Hindlimb muscle (tissue), 1 donor: Measurements from ENCODE around the gene SEC22B. TPM values are rescaled to one million over a fixed set of nuclear protein-coding genes. Genes with fewer than 3 reads are reported as not detected.
"Not testable (repeated sequence)": the region's sequence is repeated elsewhere in the genome, so short reads cannot be mapped to it uniquely, and the experiment has no call there.

Experiments
- DNase-seq: peaks from one replicate; pipeline ENCODE4 v3.0.0-alpha.2; 2013
- polyA plus RNA-seq: library from polyadenylated mRNA; unstranded; fragments of 120-200 nt; gene quantifications from one replicate; pipeline ENCODE4 v1.2.1, GENCODE V29; 2013; ENCODE audit not compliant: insufficient read length

The SEC22B gene
- polyA plus RNA-seq, 1 donor: 18.3 TPM

- DNase-seq: not testable (repeated sequence)
Measured at GRCh38 chr1:120144626-120145025, 31.7 kb downstream of the SEC22B start.

GRCh38 chr1:120144169-120144568, 32.2 kb downstream of the SEC22B start:
- not testable (repeated sequence) for DNase-seq

GRCh38 chr1:120143334-120143733, 33.0 kb downstream of the SEC22B start:
- DNase-seq: not testable (repeated sequence)

- not testable (repeated sequence) for DNase-seq
Measured at GRCh38 chr1:120142512-120143263, 33.6 kb downstream of the SEC22B start.

- DNase-seq: not testable (repeated sequence)
Measured at GRCh38 chr1:120141865-120142264, 34.5 kb downstream of the SEC22B start.

GRCh38 chr1:120140656-120141265, 35.6 kb downstream of the SEC22B start:
- not testable (repeated sequence) for DNase-seq

- not testable (repeated sequence) for DNase-seq
Measured at GRCh38 chr1:120136086-120136485, 40.2 kb downstream of the SEC22B start.

- DNase-seq: not testable (repeated sequence)
Measured at GRCh38 chr1:120133928-120134325, 42.4 kb downstream of the SEC22B start.

- no peak for DNase-seq
Measured at GRCh38 chr1:120133228-120133927, 42.9 kb downstream of the SEC22B start.

GRCh38 chr1:120132406-120132763, 43.9 kb downstream of the SEC22B start:
- not testable (repeated sequence) for DNase-seq

- DNase-seq: peak; percentile 77
Measured at GRCh38 chr1:120131611-120132405, 44.5 kb downstream of the SEC22B start.

- not testable (repeated sequence) for DNase-seq
Measured at GRCh38 chr1:120127921-120128320, 48.4 kb downstream of the SEC22B start.

- DNase-seq: not testable (repeated sequence)
Measured at GRCh38 chr1:120126216-120126615, 50.1 kb downstream of the SEC22B start.

GRCh38 chr1:120124628-120125027, 51.7 kb downstream of the SEC22B start:
- DNase-seq: not testable (repeated sequence)

GRCh38 chr1:120123813-120124510, 52.4 kb downstream of the SEC22B start:
- DNase-seq: not testable (repeated sequence)

GRCh38 chr1:120122262-120122893, 53.9 kb downstream of the SEC22B start:
- not testable (repeated sequence) for DNase-seq

- DNase-seq: not testable (repeated sequence)
Measured at GRCh38 chr1:120121830-120122229, 54.5 kb downstream of the SEC22B start.

- DNase-seq: not testable (repeated sequence)
Measured at GRCh38 chr1:120120525-120120924, 55.8 kb downstream of the SEC22B start.

GRCh38 chr1:120117371-120118177, 58.7 kb downstream of the SEC22B start:
- not testable (repeated sequence) for DNase-seq

- DNase-seq: not testable (repeated sequence)
Measured at GRCh38 chr1:120116094-120116493, 60.2 kb downstream of the SEC22B start.
